ENCODE results near the gene XKR7.

- no peak for TF ChIP-seq CREM (IDR thresholded peaks at IDR 0.05; ENCODE audit: low read depth)
- TF ChIP-seq CTCF (IDR thresholded peaks at IDR 0.05 in 2 of 3, conservative IDR thresholded peaks at IDR 0.05 in 1 of 3; ENCODE audit: control insufficient read depth in 2 of 3, extremely low read depth in 1 of 3, insufficient read depth in 1 of 3, low read depth in 3 of 3, low read length in 3 of 3) = no peak
- TF ChIP-seq MYC (IDR thresholded peaks at IDR 0.05; ENCODE audit: insufficient read depth, insufficient read length, insufficient replicate concordance, low read length, severe bottlenecking) = no peak
- no peak for TF ChIP-seq CUX1 (IDR thresholded peaks at IDR 0.05; ENCODE audit: insufficient replicate concordance, low read depth, low read length)
- TF ChIP-seq USF2 (IDR thresholded peaks at IDR 0.05; ENCODE audit: borderline replicate concordance, low read depth, low read length) = no peak
- no peak for TF ChIP-seq REST (IDR thresholded peaks at IDR 0.05; ENCODE audit: low read depth, low read length)
- no peak for TF ChIP-seq HCFC1 (IDR thresholded peaks at IDR 0.05; ENCODE audit: low read length)
- TF ChIP-seq TBL1XR1 (IDR thresholded peaks at IDR 0.05; ENCODE audit: low read depth, low read length) = no peak
- TF ChIP-seq HDAC6 (IDR thresholded peaks at IDR 0.05; ENCODE audit: unreplicated experiment) = no peak
- TF ChIP-seq RAD21 (IDR thresholded peaks at IDR 0.05; ENCODE audit: insufficient read depth, low read depth, low read length) = no peak
- no peak for TF ChIP-seq POLR2A (IDR thresholded peaks at IDR 0.05; ENCODE audit: low read depth, low read length)
- TF ChIP-seq MAX (IDR thresholded peaks at IDR 0.05; ENCODE audit: low read depth, low read length) = no peak
- no peak for TF ChIP-seq ZNF217 (IDR thresholded peaks at IDR 0.05)
- no peak for TF ChIP-seq HDGF (IDR thresholded peaks at IDR 0.05)
These were observed 70.0 kb downstream of the XKR7 start for GRCh38 chr20:32037929-32038328.

Data from GM12878 (cell line).